ENCODE results near the gene MSI2. TPM values are rescaled to one million over a fixed set of nuclear protein-coding genes. Genes with fewer than 3 reads are reported as not detected.

MSI2 gene
- total RNA-seq, 1 donor: 23.2 TPM

DNA sequence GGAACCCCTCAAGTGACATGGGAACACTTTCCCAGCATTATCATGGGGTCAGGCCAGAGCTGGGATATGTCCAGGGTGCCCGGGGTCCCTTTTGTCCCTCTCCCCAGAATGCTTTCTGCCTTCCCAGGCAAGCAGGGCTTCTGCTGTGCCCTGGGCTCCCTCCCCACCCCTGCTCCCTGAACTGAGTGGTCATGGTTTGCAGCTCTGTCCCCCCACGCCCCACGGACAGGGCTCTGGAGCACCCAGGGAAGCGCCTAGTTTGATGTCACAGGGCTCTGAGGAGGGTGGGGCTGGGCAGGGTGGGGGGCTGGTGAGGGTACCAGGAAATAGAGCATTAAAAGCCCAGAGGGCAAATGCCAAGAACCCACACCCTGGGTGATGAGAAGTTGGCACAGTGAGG is 396.5 kb downstream of the MSI2 start:
- Histone ChIP-seq H3K36me3 (ENCODE audit: insufficient read depth, low read length) (no peaks in the 10 kb centered on the region), H3K4me2 (ENCODE audit: insufficient read depth, low read length) (no peak overlapping the region), H3K27ac (ENCODE audit: low read depth, low read length) (no peak overlapping the region), H3K4me1 (ENCODE audit: insufficient read depth, low read length) (no peaks in the 10 kb centered on the region), H3K4me3 (ENCODE audit: insufficient read depth, low read length) (no peak overlapping the region), H3K9me3 (ENCODE audit: low read depth, low read length) (no peaks in the 10 kb centered on the region), H3K27me3 (ENCODE audit: insufficient read depth, low read length) (no peaks in the 10 kb centered on the region), H3K79me2 (ENCODE audit: insufficient read depth, low read length) (no peaks in the 10 kb centered on the region), H4K20me1 (ENCODE audit: insufficient read depth, low read length) (no peaks in the 10 kb centered on the region), H2AFZ (ENCODE audit: low read length) (no peak overlapping the region)
- DNase-seq (ENCODE audit: insufficient read length, low spot score, missing footprints): peak; percentile 68
- TF ChIP-seq, protein P1, sequence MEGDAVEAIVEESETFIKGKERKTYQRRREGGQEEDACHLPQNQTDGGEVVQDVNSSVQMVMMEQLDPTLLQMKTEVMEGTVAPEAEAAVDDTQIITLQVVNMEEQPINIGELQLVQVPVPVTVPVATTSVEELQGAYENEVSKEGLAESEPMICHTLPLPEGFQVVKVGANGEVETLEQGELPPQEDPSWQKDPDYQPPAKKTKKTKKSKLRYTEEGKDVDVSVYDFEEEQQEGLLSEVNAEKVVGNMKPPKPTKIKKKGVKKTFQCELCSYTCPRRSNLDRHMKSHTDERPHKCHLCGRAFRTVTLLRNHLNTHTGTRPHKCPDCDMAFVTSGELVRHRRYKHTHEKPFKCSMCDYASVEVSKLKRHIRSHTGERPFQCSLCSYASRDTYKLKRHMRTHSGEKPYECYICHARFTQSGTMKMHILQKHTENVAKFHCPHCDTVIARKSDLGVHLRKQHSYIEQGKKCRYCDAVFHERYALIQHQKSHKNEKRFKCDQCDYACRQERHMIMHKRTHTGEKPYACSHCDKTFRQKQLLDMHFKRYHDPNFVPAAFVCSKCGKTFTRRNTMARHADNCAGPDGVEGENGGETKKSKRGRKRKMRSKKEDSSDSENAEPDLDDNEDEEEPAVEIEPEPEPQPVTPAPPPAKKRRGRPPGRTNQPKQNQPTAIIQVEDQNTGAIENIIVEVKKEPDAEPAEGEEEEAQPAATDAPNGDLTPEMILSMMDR (IDR thresholded peaks at IDR 0.05; ENCODE audit: extremely low read depth, low read depth, low read length): no peak

DNA sequence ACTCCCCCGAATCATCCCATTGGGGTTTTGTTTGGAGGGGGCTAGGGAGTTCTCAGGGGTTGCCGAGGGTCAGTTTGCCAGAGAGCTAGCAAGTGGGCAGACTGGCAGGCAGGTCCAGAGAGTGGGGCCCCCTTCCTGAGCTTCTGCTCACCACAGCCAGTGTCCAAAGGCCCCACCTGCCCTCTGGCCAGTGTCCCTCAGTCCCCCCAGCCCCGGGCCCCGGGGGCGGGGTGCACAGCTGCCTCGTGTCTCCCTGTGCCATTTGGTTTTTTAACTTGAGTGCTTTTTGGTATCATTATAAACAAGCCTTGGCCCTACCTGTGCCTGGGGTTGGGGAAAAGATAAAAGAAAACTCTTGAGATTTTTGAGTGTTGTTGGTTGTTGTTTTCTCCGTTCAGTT is 397.0 kb downstream of the MSI2 start:
- Histone ChIP-seq H2AFZ (ENCODE audit: low read length) (no peak overlapping the region), H4K20me1 (ENCODE audit: insufficient read depth, low read length) (no peaks in the 10 kb centered on the region), H3K27me3 (ENCODE audit: insufficient read depth, low read length) (no peaks in the 10 kb centered on the region), H3K36me3 (ENCODE audit: insufficient read depth, low read length) (no peaks in the 10 kb centered on the region), H3K4me2 (ENCODE audit: insufficient read depth, low read length) (no peak overlapping the region), H3K4me3 (ENCODE audit: insufficient read depth, low read length) (no peak overlapping the region), H3K27ac (ENCODE audit: low read depth, low read length) (no peak overlapping the region), H3K4me1 (ENCODE audit: insufficient read depth, low read length) (no peaks in the 10 kb centered on the region), H3K9me3 (ENCODE audit: low read depth, low read length) (no peaks in the 10 kb centered on the region), H3K79me2 (ENCODE audit: insufficient read depth, low read length) (no peaks in the 10 kb centered on the region)
- TF ChIP-seq, protein P1 (IDR thresholded peaks at IDR 0.05; ENCODE audit: extremely low read depth, low read depth, low read length): no peak
- peak; percentile 10 for DNase-seq (ENCODE audit: insufficient read length, low spot score, missing footprints)

DNA sequence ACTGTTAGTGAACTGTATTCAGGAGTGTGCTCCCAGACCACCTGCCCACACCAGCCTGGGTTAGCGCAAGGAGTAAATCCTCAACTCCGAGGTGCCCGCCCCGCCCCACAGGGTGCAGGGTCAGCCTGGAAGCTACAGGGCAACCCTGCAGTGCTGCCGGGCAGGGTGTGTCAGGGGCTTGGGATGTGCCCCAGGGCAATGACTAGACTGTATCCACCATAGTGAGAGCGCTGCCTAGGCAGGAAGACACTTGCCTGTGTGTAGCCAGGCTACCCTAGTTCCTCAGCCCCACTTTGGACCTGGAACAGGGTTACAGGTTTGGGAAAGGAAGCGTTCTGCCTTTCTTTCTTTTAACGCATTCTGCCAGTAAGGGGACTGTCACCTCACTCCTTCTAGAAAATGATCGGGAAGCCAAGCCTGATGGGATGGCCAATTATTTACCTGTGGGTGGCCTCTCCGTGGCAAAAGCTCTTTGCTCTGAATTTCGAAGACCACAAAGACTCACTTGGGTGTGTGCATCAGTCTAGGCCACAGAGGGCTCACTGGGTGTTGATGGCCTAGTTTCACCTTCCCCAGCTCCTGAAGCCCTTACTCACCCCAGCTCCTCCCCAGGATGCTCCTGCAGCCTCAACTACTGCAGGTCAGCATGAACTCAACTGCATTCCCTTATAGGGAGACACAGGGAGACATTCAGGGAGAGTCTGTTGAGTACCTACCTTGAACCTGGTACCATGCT is 397.9 kb downstream of the MSI2 start:
- Histone ChIP-seq H2AFZ (ENCODE audit: low read length) (no peak overlapping the region), H3K27ac (ENCODE audit: low read depth, low read length) (no peak overlapping the region), H3K9me3 (ENCODE audit: low read depth, low read length) (no peaks in the 10 kb centered on the region), H3K4me2 (ENCODE audit: insufficient read depth, low read length) (no peak overlapping the region), H3K27me3 (ENCODE audit: insufficient read depth, low read length) (no peaks in the 10 kb centered on the region), H3K79me2 (ENCODE audit: insufficient read depth, low read length) (no peaks in the 10 kb centered on the region), H3K36me3 (ENCODE audit: insufficient read depth, low read length) (no peaks in the 10 kb centered on the region), H3K4me1 (ENCODE audit: insufficient read depth, low read length) (no peaks in the 10 kb centered on the region), H4K20me1 (ENCODE audit: insufficient read depth, low read length) (no peaks in the 10 kb centered on the region), H3K4me3 (ENCODE audit: insufficient read depth, low read length) (no peak overlapping the region)
- DNase-seq (ENCODE audit: insufficient read length, low spot score, missing footprints): peak; percentile 37
- TF ChIP-seq, protein P1 (IDR thresholded peaks at IDR 0.05; ENCODE audit: extremely low read depth, low read depth, low read length): no peak

DNA sequence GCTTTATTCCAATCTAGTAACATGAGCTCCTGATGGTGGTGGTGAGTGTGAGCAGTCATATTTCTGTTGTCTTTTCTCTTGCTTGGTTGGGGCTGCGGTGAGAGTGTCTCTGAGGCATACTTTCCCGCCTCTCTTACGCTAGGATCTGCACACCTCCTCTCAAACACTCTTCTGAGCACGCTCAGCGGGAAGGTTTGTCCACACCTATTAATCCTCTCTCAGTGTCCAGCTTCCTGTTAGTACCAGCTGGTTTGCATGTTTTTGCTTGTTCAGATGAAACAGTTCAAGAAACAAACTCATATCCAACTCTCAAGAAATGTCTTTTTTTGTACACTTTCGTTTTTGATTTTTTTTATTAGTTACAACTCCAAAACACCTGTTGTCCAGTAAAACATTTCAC is 399.2 kb downstream of the MSI2 start:
- H3K27ac ChIP-seq (ENCODE audit: low read depth, low read length): no peak overlapping the region
- no peaks in the 10 kb centered on the region for H4K20me1 ChIP-seq (ENCODE audit: insufficient read depth, low read length)
- H3K4me2 ChIP-seq (ENCODE audit: insufficient read depth, low read length): no peak overlapping the region
- TF ChIP-seq, protein P1 (IDR thresholded peaks at IDR 0.05; ENCODE audit: extremely low read depth, low read depth, low read length): no peak
- H3K36me3 ChIP-seq (ENCODE audit: insufficient read depth, low read length): no peaks in the 10 kb centered on the region
- H3K9me3 ChIP-seq (ENCODE audit: low read depth, low read length): no peaks in the 10 kb centered on the region
- no peaks in the 10 kb centered on the region for H3K27me3 ChIP-seq (ENCODE audit: insufficient read depth, low read length)
- H2AFZ ChIP-seq (ENCODE audit: low read length): no peak overlapping the region
- H3K4me1 ChIP-seq (ENCODE audit: insufficient read depth, low read length): no peaks in the 10 kb centered on the region
- no peaks in the 10 kb centered on the region for H3K79me2 ChIP-seq (ENCODE audit: insufficient read depth, low read length)
- H3K4me3 ChIP-seq (ENCODE audit: insufficient read depth, low read length): no peak overlapping the region
- DNase-seq (ENCODE audit: insufficient read length, low spot score, missing footprints): no peak
